ENCODE results near the gene PTGR3. TPM values are rescaled to one million over a fixed set of nuclear protein-coding genes. Genes with fewer than 3 reads are reported as not detected.

The PTGR3 gene
- total RNA-seq, 1 experiment from 2014 or later = 1.6 TPM

DNA sequence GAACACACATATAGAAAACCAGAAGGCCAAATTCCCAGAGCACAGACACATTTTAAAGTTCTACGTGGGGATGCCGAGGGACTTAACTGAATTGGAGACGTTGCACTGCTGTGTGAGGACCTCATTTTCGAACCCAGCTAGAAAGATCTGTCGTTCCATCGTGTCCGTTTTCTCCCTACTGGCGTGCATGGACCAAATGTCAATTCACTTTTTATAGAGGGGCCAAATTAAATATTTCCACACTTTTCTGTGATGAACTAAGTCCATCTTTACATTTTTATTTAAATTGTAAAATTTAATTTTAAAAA is 966 bp upstream of the PTGR3 start:
- Histone ChIP-seq H4K20me1 (ENCODE audit: control insufficient read depth, insufficient read depth, insufficient read length) (no peaks in the 10 kb centered on the region), H3K27me3 (ENCODE audit: insufficient read depth, low read length) (peaks cover 56% of the 10 kb centered on the region), H3K14ac (ENCODE audit: insufficient read depth, low read length) (no peak overlapping the region), H2BK15ac (ENCODE audit: low read depth, low read length) (no peak overlapping the region), H3K4ac (ENCODE audit: low read depth, low read length) (no peak overlapping the region), H4K8ac (replicated peaks; ENCODE audit: insufficient read length, low read depth, low read length) (no peak overlapping the region), H2BK120ac (ENCODE audit: low read depth, low read length, poor library complexity, severe bottlenecking) (no peak overlapping the region), H4K5ac (ENCODE audit: insufficient read length, low read depth, low read length) (no peak overlapping the region), H2BK20ac (ENCODE audit: low read depth, low read length, poor library complexity, severe bottlenecking) (no peak overlapping the region), H2AFZ (ENCODE audit: low read length) (no peak overlapping the region), H4K91ac (ENCODE audit: insufficient read length, low read depth, low read length) (no peak overlapping the region), H3K27ac (ENCODE audit: insufficient read length, low read depth, low read length) (no peak overlapping the region), H3K79me1 (ENCODE audit: insufficient read depth, low read depth, low read length, poor library complexity, severe bottlenecking) (no peaks in the 10 kb centered on the region), H2BK5ac (ENCODE audit: insufficient read length, low read length) (no peak overlapping the region), H3K79me2 (ENCODE audit: insufficient read depth, low read length) (no peaks in the 10 kb centered on the region), H3K18ac (ENCODE audit: insufficient read length, low read depth, low read length) (no peak overlapping the region), H2AK5ac (ENCODE audit: insufficient read length, low read length) (no peak overlapping the region), H3K23ac (ENCODE audit: insufficient read length, low read depth, low read length) (no peak overlapping the region), H3K9me3 (ENCODE audit: control insufficient read depth, low read depth, low read length) (no peaks in the 10 kb centered on the region), H3T11ph (ENCODE audit: low read length) (no peak overlapping the region), H3K56ac (ENCODE audit: insufficient read length, low read depth, low read length) (no peak overlapping the region), H3K9ac (ENCODE audit: extremely low read depth, insufficient read length, low read length) (no peak overlapping the region), H3K4me2 (ENCODE audit: insufficient read depth, insufficient read length, low read length) (peak overlapping the region; percentile 97), H3K23me2 (ENCODE audit: insufficient read length, low read depth, low read length, poor library complexity, severe bottlenecking) (peaks cover 24% of the 10 kb centered on the region), H2BK12ac (ENCODE audit: insufficient read length, low read depth, low read length) (no peak overlapping the region), H3K4me1 (ENCODE audit: insufficient read depth, low read length) (no peaks in the 10 kb centered on the region; the same call in 1 of the 2 replicates)
- Mint-ChIP-seq H3K4me1 (peaks cover 49 to 57% of the 10 kb centered on the region in 2 experiments), H3K27ac (no peak overlapping the region), H3K4me3 (peak overlapping the region; percentile 75 to 95), H3K27me3 (ENCODE audit: low read depth) (peaks cover 83% of the 10 kb centered on the region), H3K36me3 (ENCODE audit: insufficient read depth in 1 of 3, low read depth in 3 of 3) (peaks cover 0 to 2% (median 0%) of the 10 kb centered on the region in 3 experiments; a peak in 2 of 7 replicates), H3K9me3 (peaks cover 0 to 7% of the 10 kb centered on the region in 2 experiments; a peak in 1 of 5 replicates)
- TF ChIP-seq, protein P1, sequence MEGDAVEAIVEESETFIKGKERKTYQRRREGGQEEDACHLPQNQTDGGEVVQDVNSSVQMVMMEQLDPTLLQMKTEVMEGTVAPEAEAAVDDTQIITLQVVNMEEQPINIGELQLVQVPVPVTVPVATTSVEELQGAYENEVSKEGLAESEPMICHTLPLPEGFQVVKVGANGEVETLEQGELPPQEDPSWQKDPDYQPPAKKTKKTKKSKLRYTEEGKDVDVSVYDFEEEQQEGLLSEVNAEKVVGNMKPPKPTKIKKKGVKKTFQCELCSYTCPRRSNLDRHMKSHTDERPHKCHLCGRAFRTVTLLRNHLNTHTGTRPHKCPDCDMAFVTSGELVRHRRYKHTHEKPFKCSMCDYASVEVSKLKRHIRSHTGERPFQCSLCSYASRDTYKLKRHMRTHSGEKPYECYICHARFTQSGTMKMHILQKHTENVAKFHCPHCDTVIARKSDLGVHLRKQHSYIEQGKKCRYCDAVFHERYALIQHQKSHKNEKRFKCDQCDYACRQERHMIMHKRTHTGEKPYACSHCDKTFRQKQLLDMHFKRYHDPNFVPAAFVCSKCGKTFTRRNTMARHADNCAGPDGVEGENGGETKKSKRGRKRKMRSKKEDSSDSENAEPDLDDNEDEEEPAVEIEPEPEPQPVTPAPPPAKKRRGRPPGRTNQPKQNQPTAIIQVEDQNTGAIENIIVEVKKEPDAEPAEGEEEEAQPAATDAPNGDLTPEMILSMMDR (conservative IDR thresholded peaks at IDR 0.05) = no peak
- DNase-seq = no peak
- no CpG with 5 or more reads among the region's 8 CpGs for WGBS (ENCODE audit: extremely low coverage, insufficient read length, low lambda C conversion rate)
